Erythroblast (primary cell): ENCODE data around the gene MAML2.

Experiments used
- DNase-seq, 2 experiments: peaks; one replicate each; lab custom pipeline; 2025; lab: John Stamatoyannopoulos, UW
- GATA1 ChIP-seq: IDR thresholded peaks from 2 replicates; pipeline ENCODE4 v1.6.1; 2011; ENCODE audit warnings: low read depth, mild to moderate bottlenecking, control low read depth, low read length, moderate library complexity
- POLR2A ChIP-seq: IDR thresholded peaks from 2 replicates; pipeline ENCODE4 v1.6.1; 2011; ENCODE audit warnings: mild to moderate bottlenecking, low read length

The MAML2 gene

DNA sequence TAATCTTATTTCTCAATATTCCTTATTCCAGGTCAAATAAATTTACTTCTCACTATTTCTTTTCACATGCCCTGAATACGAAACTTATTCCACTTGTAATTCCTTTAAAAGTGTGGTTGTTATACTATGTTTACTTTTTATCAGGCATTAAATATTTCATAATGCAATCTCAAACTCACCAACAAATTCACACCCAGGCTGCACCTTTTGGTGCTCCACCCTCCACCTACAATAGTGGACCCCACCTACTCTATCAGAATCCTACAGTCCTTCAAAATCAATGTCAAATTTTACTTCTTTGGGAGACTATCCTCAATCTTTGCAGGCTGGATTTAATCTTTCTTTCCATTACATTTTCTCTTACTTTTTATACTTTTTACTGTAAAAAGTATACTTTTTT lies 353.2 kb downstream of the MAML2 start:
- TF ChIP-seq POLR2A (no peak), GATA1 (no peak)
- no peak for DNase-seq

DNA sequence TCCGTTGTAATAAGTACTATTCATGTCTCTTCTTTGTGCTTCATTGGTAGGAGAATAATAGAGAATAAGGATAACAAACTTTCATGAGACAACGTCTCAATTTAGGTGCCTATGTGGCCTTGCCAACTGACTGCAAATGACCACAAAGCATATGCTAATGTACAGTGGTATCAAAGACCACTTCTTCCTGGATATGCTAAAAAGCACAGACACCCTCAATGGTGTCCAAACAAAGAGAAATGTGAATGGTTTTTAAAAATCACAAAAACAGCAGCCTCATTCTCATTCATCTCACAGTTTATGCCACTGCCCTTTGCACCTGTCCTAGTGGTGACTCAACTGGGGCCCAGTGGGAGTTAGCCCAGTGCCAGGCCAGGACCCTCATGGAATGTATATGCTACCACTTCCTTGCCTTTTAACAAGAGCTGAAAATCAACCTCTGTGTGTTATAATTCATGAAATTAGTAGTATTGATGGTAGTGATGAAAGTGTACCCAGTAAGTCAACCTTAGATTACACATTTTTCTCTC lies 353.9 kb downstream of the MAML2 start:
- no peak for DNase-seq
- TF ChIP-seq GATA1 (no peak), POLR2A (no peak)

DNA sequence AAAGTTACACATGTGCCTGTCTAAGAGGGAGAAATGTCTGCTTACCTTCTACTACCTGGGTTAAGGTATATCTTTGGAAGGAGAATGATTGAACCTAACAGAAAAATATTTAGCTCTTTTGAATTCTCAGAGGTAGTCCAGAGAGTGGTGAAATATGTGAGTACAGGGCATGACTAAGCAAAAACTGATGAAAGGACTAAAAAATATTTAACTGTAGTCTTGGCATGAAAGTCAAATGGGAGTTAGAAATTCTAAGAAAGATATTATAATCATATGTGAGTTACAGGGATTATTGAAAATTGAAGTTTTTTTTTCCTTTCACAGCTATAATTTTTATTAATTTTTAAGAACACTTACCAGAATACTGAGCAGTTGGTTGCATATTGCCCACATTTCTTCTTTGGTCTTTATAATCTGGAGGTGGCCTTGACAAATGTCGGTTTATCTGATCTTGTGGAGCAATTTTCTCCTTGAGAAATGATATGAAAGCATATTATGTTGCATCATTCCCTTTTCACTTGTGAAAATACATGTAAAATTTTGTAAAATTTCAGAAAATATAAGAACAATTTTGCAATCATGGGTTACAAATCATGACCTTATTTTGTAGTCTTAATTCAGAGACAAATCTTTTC lies 357.7 kb downstream of the MAML2 start:
- peak; percentile 10 to 54 for DNase-seq

DNA sequence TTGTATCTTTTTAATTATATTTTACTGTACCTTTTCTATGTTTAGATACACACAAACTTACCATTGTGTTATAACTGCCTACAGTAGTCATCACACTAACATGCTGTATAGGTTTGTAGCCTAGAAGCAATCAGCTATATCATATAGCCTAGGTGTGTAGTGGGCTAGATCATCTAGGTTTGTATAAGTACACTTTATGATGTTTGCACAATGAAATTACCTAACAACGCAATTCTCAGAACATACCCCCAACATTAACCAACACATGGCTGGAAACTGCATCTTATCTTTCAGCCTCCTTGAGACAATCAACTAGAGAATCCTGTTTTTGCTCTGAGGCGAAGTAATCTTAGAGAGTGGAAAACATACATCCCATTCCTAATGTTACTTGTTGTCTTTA lies 358.9 kb downstream of the MAML2 start:
- TF ChIP-seq GATA1 (no peak), POLR2A (no peak)
- no peak for DNase-seq

More for the DNA sequence above, 357.7 kb downstream of the MAML2 start:
- TF ChIP-seq POLR2A: no peak
- TF ChIP-seq GATA1: no peak

DNA sequence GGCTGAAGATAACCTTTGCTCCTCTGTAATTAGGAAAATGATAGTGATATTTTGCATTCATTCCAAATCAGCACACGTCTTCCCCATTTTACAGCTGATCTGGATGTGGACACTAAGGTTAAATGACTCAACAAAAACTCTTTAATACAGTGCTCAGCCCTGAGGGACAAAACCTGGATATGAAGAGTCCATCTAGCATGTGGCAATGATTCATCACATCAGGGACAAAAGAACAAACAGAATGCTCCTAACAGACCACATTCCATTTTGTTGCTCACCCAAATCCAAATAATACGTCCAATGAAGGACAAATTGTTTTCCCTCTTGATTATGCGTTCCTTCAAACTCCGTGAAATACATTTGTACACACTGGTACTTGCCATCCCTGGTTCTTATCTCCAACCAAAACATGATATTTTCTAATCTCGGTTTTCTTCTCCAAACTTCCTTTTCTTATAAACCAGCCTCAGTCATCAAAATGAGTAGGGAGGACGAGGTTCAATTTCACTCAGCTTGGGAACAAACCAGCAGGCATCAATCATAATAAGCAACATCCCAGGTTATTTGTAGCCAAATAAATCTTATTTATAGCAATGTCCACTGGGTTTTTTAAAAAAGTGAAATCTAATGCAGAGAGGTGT lies 365.3 kb downstream of the MAML2 start:
- DNase-seq: no peak
- no peak for TF ChIP-seq GATA1
- no peak for TF ChIP-seq POLR2A

DNA sequence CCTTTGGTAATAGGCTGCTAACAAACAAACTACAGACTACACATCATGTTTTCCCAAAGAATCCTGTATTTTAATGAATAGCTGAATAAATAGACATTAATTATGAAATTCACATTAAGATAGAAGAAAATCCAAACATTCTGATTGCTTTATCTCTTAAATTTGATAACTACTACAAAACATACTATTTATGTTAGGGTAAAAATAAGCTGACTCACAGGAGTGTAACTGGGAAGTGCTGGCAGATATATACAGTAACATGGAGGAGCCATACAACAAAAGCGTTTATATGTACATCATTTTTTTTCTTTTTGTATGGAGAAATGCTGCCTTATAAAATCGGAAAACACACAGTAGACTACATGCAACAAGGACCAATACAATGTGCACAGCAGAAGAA lies 366.4 kb downstream of the MAML2 start:
- no peak for DNase-seq
- TF ChIP-seq GATA1 (no peak), POLR2A (no peak)

DNA sequence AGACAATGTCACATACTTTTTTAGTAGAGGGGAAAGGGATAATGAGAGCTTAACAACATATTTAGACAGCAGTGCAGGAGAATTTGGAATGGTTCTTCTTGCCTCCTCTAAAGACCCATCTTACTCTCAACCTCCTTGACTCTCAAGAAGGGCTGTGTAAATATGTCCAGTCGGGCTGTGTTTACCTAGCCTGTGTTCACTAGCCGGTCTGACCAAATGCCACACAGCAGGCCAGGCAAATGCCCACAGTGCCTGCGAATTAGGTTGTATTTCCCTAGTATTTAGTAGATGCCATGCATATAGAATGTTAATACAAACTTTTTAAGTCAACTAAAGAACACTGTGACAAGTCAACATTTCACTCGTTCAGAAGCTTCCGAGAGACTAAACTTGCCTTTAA lies 367.7 kb downstream of the MAML2 start:
- DNase-seq: no peak
- TF ChIP-seq GATA1: no peak

DNA sequence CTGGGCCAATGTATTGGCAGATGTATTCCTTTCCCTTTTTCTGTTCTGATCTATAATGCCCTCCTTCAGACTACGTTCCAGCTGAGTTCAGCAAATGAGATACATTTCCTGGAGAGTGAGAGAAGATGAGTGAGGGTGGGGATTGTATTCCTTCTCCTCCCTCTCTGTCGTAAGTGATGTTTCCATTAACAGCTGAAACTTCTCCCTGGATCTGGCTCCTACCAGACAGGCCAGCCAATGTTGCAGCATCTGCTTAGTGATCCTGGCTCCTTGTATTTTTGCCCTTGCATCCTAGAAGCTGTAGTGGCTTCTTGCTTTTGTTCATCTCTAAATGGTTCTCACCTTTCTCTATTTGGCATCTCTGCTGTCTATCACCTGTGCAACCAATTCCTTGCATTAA lies 370.9 kb downstream of the MAML2 start:
- DNase-seq: no peak
- TF ChIP-seq GATA1: no peak
- no peak for TF ChIP-seq POLR2A

DNA sequence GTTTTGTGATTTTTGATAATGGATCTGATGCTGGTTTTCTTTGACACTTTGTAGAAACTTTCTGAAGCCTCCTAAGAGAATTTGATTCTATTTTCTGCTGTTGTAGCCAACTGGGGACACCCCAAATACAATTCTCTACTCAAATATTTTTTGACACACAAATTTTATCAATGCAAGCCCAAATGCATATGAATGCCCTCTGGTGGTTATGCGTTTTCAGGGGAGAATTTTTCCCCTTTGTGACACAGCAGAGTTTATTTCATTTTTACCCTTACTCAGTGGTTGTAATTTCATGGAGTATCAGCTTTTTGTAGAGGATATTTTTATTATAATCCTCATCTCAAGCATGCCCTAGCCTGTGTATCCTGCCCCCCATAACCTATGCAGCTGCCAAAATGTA lies 374.4 kb downstream of the MAML2 start:
- TF ChIP-seq POLR2A (no peak), GATA1 (no peak)
- DNase-seq: peak in 1 of 2 experiments; percentile 18

DNA sequence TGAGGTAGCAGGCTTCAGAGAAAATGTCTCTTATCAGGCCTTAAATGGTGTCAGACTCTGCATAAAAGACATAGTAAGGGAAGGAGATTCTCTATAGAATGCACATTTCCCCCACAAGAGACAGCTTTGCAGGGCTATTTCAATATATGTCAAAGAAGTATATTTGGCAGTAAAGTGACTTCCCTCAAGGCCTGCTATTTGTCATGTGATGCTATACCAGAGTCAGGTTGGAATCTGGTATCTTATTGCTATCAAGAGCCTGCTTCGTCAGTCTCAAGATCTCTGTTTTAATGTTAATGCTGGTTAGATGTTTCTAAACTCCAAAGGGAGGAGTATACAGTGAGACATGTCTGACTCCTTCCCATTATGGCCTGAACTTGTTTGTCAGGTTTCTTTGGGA lies 378.7 kb downstream of the MAML2 start:
- TF ChIP-seq GATA1 (no peak), POLR2A (no peak)
- DNase-seq: peak in 1 of 2 experiments; percentile 29

DNA sequence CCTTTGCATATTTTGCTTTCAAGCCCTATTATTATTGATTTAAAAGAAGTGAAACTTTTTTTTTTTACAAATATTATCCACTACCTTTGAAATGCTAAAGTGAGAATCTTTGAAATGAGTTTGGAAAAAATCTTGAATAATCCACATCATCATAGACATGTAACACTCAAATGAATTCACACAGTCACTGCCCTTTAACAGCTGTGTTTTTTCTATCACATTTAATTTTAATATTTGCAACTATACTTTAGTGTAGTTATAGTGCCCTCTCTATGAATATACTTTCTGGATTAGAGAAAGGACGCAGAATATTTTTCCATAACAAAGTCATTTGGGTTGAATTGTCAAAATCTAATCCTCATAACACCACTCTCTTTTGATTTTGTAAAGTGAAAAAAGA lies 381.2 kb downstream of the MAML2 start:
- no peak for TF ChIP-seq POLR2A
- no peak for TF ChIP-seq GATA1
- DNase-seq: no peak

DNA sequence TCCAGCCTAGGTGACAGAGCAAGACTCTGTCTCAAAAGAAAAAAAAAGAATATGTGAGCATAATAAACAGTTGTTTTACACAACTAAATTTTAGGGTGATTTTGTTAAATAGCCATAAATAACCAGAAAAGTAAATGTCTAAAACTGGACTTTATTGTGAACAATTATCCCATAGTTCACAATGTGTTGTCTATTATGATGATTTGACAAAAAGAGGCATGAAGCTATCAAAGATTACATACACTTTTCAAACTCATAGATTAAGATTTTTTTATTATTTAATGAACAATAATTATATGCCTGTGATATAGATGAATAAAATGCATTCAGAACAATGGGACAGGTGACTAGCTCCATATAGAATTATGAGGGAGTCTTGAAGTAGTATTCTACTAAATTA lies 392.1 kb downstream of the MAML2 start:
- TF ChIP-seq POLR2A (no peak), GATA1 (no peak)
- no peak for DNase-seq

DNA sequence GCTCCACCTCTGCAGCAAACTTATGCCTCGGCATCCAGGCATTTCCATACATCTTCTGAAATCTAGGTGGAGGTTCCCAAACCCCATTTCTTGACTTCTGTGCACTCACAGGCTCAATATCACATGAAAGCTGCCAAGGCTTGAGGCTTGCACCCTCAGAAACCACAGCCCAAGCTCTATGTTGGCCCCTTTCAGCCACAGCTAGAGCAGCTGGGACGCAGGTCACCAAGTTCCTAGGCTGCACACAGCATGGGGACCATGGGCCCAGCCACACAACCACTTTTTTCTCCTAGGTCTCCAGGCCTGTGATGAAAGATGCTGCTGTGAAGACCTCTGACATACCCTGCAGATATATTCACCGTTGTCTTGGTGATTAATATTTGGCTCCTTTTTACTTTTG lies 394.4 kb downstream of the MAML2 start:
- TF ChIP-seq GATA1 (no peak), POLR2A (no peak)
- DNase-seq: no peak

DNA sequence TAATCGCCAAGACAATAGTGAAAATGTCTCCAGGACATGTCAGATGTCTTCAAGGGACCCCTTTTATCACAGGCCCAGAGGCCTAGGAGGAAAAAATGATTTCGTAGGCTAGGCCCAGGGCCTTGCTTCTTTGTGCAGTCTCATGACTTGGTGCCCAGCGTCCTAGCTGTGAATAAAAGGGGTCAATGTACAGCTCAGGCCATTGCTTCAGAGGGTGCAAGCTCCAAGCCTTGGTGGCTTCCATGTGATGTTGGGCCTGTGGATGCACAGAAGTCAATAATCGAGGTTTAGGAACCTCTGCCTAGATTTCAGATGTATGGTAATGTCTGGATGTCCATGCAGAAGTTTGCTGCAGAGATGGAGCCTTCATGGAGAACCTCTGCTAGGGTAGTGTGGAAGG lies 398.4 kb downstream of the MAML2 start:
- no peak for DNase-seq
- TF ChIP-seq GATA1: no peak
- TF ChIP-seq POLR2A: no peak

DNA sequence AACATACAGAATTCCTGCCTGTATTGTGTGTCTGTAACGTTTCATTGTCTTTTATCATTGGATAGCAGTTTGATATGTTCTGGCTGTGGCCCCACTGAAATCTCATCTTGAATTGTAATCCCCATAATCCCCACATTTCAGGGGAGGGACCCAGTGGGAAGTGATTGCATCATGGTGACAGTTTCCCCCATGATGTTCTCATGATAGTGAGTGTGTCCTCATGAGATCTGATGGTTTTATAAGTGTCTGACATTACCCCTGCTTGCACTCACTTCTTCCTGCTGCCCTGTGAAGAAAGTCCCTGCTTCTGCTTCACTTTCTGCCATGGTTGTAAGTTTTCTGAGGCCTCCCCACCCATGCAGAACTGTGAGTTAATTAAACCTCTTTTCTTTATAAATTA lies 399.4 kb downstream of the MAML2 start:
- TF ChIP-seq POLR2A (no peak), GATA1 (no peak)
- no peak for DNase-seq
